Measurements from ENCODE around the gene PLK2.

Gene PLK2

GRCh38 chr5:58460002-58460731 is at the start of gene PLK2:
Gene PLK2 (minus strand): TSS chr5:58460086. CDS start chr5:58459959, 127 bp downstream.
- peak; percentile 75 to 86 for DNase-seq (ENCODE audit: low read depth in 2 of 2)

- no peak for DNase-seq (ENCODE audit: low read depth in 2 of 2)
Measured at GRCh38 chr5:58507715-58508114, 47.8 kb upstream of the PLK2 start.

GRCh38 chr5:58505971-58506640 is 46.2 kb upstream of the PLK2 start:
- no peak for DNase-seq (ENCODE audit: low read depth in 2 of 2)

- no peak for DNase-seq (ENCODE audit: low read depth in 2 of 2)
Measured at GRCh38 chr5:58505502-58505901, 45.6 kb upstream of the PLK2 start.

GRCh38 chr5:58504766-58505165 is 44.9 kb upstream of the PLK2 start:
- no peak for DNase-seq (ENCODE audit: low read depth in 2 of 2)

- no peak for DNase-seq (ENCODE audit: low read depth in 2 of 2)
Measured at GRCh38 chr5:58503390-58504046, 43.6 kb upstream of the PLK2 start.

- DNase-seq (ENCODE audit: low read depth in 2 of 2) = no peak
Measured at GRCh38 chr5:58501778-58502417, 42.0 kb upstream of the PLK2 start.

GRCh38 chr5:58499941-58500340 is 40.1 kb upstream of the PLK2 start:
- DNase-seq (ENCODE audit: low read depth in 2 of 2) = no peak

- no peak for DNase-seq (ENCODE audit: low read depth in 2 of 2)
Measured at GRCh38 chr5:58499231-58499630, 39.3 kb upstream of the PLK2 start.

GRCh38 chr5:58498340-58498942 is 38.6 kb upstream of the PLK2 start:
- DNase-seq (ENCODE audit: low read depth in 2 of 2) = no peak

GRCh38 chr5:58497921-58498320 is 38.0 kb upstream of the PLK2 start:
- DNase-seq (ENCODE audit: low read depth in 2 of 2) = no peak

GRCh38 chr5:58497386-58497785 is 37.5 kb upstream of the PLK2 start:
- no peak for DNase-seq (ENCODE audit: low read depth in 2 of 2)

- no peak for DNase-seq (ENCODE audit: low read depth in 2 of 2)
Measured at GRCh38 chr5:58496488-58496887, 36.6 kb upstream of the PLK2 start.

GRCh38 chr5:58493141-58493540 is 33.3 kb upstream of the PLK2 start:
- DNase-seq (ENCODE audit: low read depth in 2 of 2) = no peak

GRCh38 chr5:58491216-58491892 is 31.5 kb upstream of the PLK2 start, which contains the start of gene GAPT:
Gene GAPT (plus strand): TSS chr5:58491435. CDS start chr5:58494537, 3,102 bp downstream.
- no peak for DNase-seq (ENCODE audit: low read depth in 2 of 2)

- no peak for DNase-seq (ENCODE audit: low read depth in 2 of 2)
Measured at GRCh38 chr5:58490402-58491050, 30.6 kb upstream of the PLK2 start.

- no peak for DNase-seq (ENCODE audit: low read depth in 2 of 2)
Measured at GRCh38 chr5:58486290-58486689, 26.4 kb upstream of the PLK2 start.

- DNase-seq (ENCODE audit: low read depth in 2 of 2) = no peak
Measured at GRCh38 chr5:58484505-58484904, 24.6 kb upstream of the PLK2 start.

GRCh38 chr5:58482536-58482935 is 22.6 kb upstream of the PLK2 start:
- DNase-seq (ENCODE audit: low read depth in 2 of 2) = no peak

GRCh38 chr5:58481828-58482227 is 21.9 kb upstream of the PLK2 start:
- no peak for DNase-seq (ENCODE audit: low read depth in 2 of 2)
